Lower leg skin (tissue), 3 donors: Measurements from ENCODE around the gene SUSD4.

ENCODE experiments used
- POLR2A ChIP-seq, 2 donors: fragments of 450-650 bp; IDR thresholded peaks; one replicate each; pipeline ENCODE4 v1.6.1; 2016 to 2017; ENCODE audit warnings: antibody characterized with exemption in 2 of 2, mild to moderate bottlenecking in 1 of 2, moderate library complexity in 1 of 2
- TF ChIP-seq, protein P1 (sequence below), 3 donors: fragments of 450-650 bp; IDR thresholded peaks; one replicate each; pipeline ENCODE4 v1.5.1; 2016; ENCODE audit warnings: antibody characterized with exemption in 3 of 3, mild to moderate bottlenecking in 3 of 3, moderate library complexity in 2 of 3

DNA sequence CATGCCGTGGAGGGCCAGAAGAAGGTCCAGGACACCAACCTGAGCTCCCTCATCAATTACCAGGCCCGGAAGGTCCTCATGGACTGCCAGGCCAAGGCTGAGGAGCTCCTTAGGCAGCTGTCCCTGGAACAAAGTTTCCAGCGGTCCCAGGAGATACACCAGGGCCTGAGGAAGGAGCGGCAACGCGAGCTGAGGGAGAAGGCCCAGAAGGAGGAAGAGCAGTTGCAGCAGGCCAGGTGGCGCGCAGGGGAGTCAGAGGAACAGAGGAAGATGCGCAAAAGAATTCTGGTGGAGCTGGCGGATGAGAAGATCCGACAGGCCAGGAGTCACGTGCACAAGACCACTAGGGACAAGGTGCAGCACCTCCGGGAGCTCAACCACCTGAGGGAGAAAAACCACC is 30.7 kb upstream of the SUSD4 start:
- TF ChIP-seq, protein P1, sequence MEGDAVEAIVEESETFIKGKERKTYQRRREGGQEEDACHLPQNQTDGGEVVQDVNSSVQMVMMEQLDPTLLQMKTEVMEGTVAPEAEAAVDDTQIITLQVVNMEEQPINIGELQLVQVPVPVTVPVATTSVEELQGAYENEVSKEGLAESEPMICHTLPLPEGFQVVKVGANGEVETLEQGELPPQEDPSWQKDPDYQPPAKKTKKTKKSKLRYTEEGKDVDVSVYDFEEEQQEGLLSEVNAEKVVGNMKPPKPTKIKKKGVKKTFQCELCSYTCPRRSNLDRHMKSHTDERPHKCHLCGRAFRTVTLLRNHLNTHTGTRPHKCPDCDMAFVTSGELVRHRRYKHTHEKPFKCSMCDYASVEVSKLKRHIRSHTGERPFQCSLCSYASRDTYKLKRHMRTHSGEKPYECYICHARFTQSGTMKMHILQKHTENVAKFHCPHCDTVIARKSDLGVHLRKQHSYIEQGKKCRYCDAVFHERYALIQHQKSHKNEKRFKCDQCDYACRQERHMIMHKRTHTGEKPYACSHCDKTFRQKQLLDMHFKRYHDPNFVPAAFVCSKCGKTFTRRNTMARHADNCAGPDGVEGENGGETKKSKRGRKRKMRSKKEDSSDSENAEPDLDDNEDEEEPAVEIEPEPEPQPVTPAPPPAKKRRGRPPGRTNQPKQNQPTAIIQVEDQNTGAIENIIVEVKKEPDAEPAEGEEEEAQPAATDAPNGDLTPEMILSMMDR (IDR thresholded peaks at IDR 0.05): no peak
- TF ChIP-seq POLR2A (IDR thresholded peaks at IDR 0.05): no peak
